ENCODE measurements around the gene DR1. TPM values are rescaled to one million over a fixed set of nuclear protein-coding genes. Genes with fewer than 3 reads are reported as not detected.

Gene DR1
- total and polyA plus RNA-seq, 2 of the 13 experiments (the other 11 are each of a cell fraction or from before 2014, with no cell fraction given) = 17.8 to 42.3 TPM

- H2AFZ ChIP-seq (ENCODE audit: low read length) = no peak overlapping the region
- peaks cover 18% of the 10 kb centered on the region; the same call in 1 of the 2 replicates for H3K4me1 ChIP-seq (ENCODE audit: insufficient read depth, low read length)
- intact Hi-C loops (cut with micrococcal nuclease; ENCODE audit: unreplicated experiment) (no loop called here), in situ Hi-C loops (cut with HindIII; ENCODE audit: extremely low pct_ligation_motif_present, low pct_unique_long_range_greater_than_20kb) (no loop called here)
- no peak overlapping the region for H3K4me3 ChIP-seq (replicated peaks in 1 of 3; ENCODE audit: insufficient read depth in 1 of 3, low read depth in 2 of 3, low read length in 3 of 3)
- POLR2A ChIA-PET = interaction anchor here (0.9 to 1.4 kb wide), 3 partner anchors 17 to 293 kb away, joined by 3 to 6 read pairs (median 4); partner anchors contain the start of gene DR1
- no peak overlapping the region for H3K27ac ChIP-seq (ENCODE audit: extremely low read length, insufficient read depth, low read length)
- no peak overlapping the region for H3K4me2 ChIP-seq (ENCODE audit: low read depth, low read length)
- WGBS (ENCODE audit: low lambda C conversion rate) = 81% methylated on average over 8 of the region's 8 CpGs
- no peak overlapping the region for H3K9ac ChIP-seq (ENCODE audit: insufficient read depth, low read depth, low read length)
- H3K36me3 ChIP-seq (replicated peaks in 1 of 2; ENCODE audit: control insufficient read depth in 1 of 2, insufficient read depth in 2 of 2, low read length in 2 of 2) = no peaks in the 10 kb centered on the region
- ATAC-seq (no peak), FAIRE-seq (no peak), DNase-seq (ENCODE audit: low spot score) (no peak)
- TF ChIP-seq ZNF138 (CRISPR knock-in tag; IDR thresholded peaks at IDR 0.05; ENCODE audit: low read depth) (no peak), ELF3 (CRISPR knock-in tag; IDR thresholded peaks at IDR 0.05) (no peak)
- H3K9me3 ChIP-seq (ENCODE audit: low read length) = no peaks in the 10 kb centered on the region
- H4K20me1 ChIP-seq (ENCODE audit: insufficient read depth, low read length) = no peaks in the 10 kb centered on the region
- CTCF ChIA-PET (ENCODE audit: low intra/inter-chr PET ratio, low total read pairs) = no interaction called here
- BruUV-seq (replicated peaks) = no TSS peak
- no peaks in the 10 kb centered on the region for H3K27me3 ChIP-seq (ENCODE audit: control insufficient read depth in 1 of 2, insufficient read depth in 2 of 2, low read length in 2 of 2)
- H3K79me2 ChIP-seq (ENCODE audit: insufficient read depth, low read length) = no peaks in the 10 kb centered on the region
These were observed 20.9 kb upstream of the DR1 start for GRCh38 chr1:93324486-93325464.

DNA sequence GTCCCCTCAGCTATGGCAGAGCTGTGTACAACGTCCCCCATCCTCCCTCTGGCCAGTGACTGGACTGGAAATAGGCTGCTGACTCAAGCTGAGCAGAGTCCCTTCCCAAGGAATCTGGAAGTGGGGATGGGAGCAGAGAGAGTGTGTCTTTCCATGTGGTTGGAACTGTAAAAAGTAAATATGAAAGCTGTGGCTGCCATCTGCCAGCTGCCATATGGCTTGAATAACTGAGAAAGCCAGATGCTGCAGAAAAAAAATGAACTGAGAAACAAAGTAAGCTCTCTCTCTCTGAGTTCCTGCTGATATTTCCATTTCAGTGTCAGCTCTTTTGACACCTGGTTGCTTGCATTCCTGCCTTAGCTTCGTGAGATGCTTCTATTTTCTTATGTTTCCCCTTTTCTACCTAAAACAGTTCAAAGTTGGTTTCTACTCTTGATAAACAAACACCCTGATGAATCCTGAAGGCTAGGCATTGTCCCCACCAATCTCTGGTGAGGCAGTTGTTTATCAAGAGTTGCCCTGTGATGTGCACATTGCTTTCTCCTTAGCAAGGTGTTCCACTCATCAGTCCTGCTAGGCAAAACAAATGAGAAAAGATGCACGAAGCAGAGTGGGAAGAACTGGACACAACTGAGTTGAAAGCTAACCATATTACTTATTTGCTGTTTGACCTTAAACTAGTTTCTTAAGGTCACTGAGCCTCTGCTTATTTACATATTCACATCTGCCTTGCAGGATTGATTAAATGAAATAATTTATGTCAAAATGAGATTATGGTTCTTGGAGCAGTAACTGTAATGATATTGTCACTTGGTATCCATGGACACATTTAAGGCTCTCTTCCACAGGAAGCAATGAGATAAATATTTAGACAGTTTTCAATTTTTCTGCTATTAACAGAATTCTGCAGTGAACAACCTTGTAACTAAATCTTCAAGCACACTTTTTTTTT, 16.6 kb upstream of the DR1 start:
- FAIRE-seq = no peak
- intact Hi-C loops (cut with micrococcal nuclease; ENCODE audit: unreplicated experiment) = no loop called here
- CTCF ChIA-PET (ENCODE audit: low intra/inter-chr PET ratio, low total read pairs) = no interaction called here
- TF ChIP-seq TRIM24 (CRISPR knock-in tag; IDR thresholded peaks at IDR 0.05) (no peak), ATAD3A (CRISPR knock-in tag; IDR thresholded peaks at IDR 0.05) (no peak), PRDM4 (CRISPR knock-in tag; IDR thresholded peaks at IDR 0.05; ENCODE audit: borderline replicate concordance) (no peak), ELF3 (CRISPR knock-in tag; IDR thresholded peaks at IDR 0.05) (no peak), CREM (IDR thresholded peaks at IDR 0.05) (no peak), CREM (CRISPR knock-in tag; IDR thresholded peaks at IDR 0.05) (no peak), ZFP36L2 (CRISPR knock-in tag; IDR thresholded peaks at IDR 0.05) (no peak), ERF (CRISPR knock-in tag; IDR thresholded peaks at IDR 0.05) (no peak)
- TF ChIP-seq, protein P1, sequence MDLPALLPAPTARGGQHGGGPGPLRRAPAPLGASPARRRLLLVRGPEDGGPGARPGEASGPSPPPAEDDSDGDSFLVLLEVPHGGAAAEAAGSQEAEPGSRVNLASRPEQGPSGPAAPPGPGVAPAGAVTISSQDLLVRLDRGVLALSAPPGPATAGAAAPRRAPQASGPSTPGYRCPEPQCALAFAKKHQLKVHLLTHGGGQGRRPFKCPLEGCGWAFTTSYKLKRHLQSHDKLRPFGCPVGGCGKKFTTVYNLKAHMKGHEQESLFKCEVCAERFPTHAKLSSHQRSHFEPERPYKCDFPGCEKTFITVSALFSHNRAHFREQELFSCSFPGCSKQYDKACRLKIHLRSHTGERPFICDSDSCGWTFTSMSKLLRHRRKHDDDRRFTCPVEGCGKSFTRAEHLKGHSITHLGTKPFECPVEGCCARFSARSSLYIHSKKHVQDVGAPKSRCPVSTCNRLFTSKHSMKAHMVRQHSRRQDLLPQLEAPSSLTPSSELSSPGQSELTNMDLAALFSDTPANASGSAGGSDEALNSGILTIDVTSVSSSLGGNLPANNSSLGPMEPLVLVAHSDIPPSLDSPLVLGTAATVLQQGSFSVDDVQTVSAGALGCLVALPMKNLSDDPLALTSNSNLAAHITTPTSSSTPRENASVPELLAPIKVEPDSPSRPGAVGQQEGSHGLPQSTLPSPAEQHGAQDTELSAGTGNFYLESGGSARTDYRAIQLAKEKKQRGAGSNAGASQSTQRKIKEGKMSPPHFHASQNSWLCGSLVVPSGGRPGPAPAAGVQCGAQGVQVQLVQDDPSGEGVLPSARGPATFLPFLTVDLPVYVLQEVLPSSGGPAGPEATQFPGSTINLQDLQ (CRISPR knock-in tag; IDR thresholded peaks at IDR 0.05) = no peak

More for the DNA sequence above, 16.6 kb upstream of the DR1 start:
- 16% methylated on average over 3 of the region's 3 CpGs for WGBS (ENCODE audit: low lambda C conversion rate)
- Histone ChIP-seq H3K9ac (ENCODE audit: insufficient read depth, low read depth, low read length) (no peak overlapping the region), H3K4me2 (ENCODE audit: low read depth, low read length) (no peak overlapping the region), H3K4me3 (replicated peaks in 1 of 3; ENCODE audit: insufficient read depth in 1 of 3, low read depth in 2 of 3, low read length in 3 of 3) (no peak overlapping the region), H3K36me3 (replicated peaks in 1 of 2; ENCODE audit: control insufficient read depth in 1 of 2, insufficient read depth in 2 of 2, low read length in 2 of 2) (no peaks in the 10 kb centered on the region), H4K20me1 (ENCODE audit: insufficient read depth, low read length) (no peaks in the 10 kb centered on the region), H3K27me3 (ENCODE audit: control insufficient read depth in 1 of 2, insufficient read depth in 2 of 2, low read length in 2 of 2) (no peaks in the 10 kb centered on the region), H2AFZ (ENCODE audit: low read length) (no peak overlapping the region), H3K4me1 (ENCODE audit: insufficient read depth, low read length) (peaks cover 18% of the 10 kb centered on the region; the same call in 1 of the 2 replicates), H3K79me2 (ENCODE audit: insufficient read depth, low read length) (no peaks in the 10 kb centered on the region), H3K27ac (ENCODE audit: extremely low read length, insufficient read depth, low read length) (no peak overlapping the region), H3K9me3 (ENCODE audit: low read length) (no peaks in the 10 kb centered on the region)
- in situ Hi-C loops (cut with HindIII; ENCODE audit: extremely low pct_ligation_motif_present, low pct_unique_long_range_greater_than_20kb) = no loop called here
- no TSS peak for BruUV-seq (replicated peaks)
- ATAC-seq (peak; percentile 52; the same call in 2 of the 3 replicates), DNase-seq (ENCODE audit: low spot score) (no peak)
- POLR2A ChIA-PET = interaction anchor here (2.2 kb wide), 1 partner anchor 16 kb away, joined by 7 read pairs; the partner anchor contains the start of gene DR1

Measured in HepG2 (cell line).